Nephron (organoid): ENCODE measurements around the gene BUD31.

Source experiments
- H3K27ac Mint-ChIP-seq, 3 experiments: 2 replicates each; pipeline ENCODE4 v1.8.0; 2020; ENCODE audit warnings: mixed read lengths in 3 of 3, mild to moderate bottlenecking in 2 of 3, moderate library complexity in 1 of 3
- H3K27me3 Mint-ChIP-seq: 2 replicates; pipeline ENCODE4 v1.8.0; 2021; ENCODE audit warnings: low read depth, mild to moderate bottlenecking, moderate library complexity, mixed read lengths
- H3K36me3 Mint-ChIP-seq: 2 replicates; pipeline ENCODE4 v1.8.0; 2020; ENCODE audit warnings: low read depth, mixed read lengths
- H3K4me1 Mint-ChIP-seq: 2 replicates; pipeline ENCODE4 v1.8.0; 2020; ENCODE audit warnings: mixed read lengths
- H3K4me3 Mint-ChIP-seq, 3 experiments: 2 replicates each; pipeline ENCODE4 v1.8.0; 2020; ENCODE audit warnings: mild to moderate bottlenecking in 3 of 3, mixed read lengths in 3 of 3, moderate library complexity in 2 of 3
- H3K9me3 Mint-ChIP-seq: 2 replicates; pipeline ENCODE4 v1.8.0; 2020; ENCODE audit warnings: mixed read lengths
- TF ChIP-seq, protein P1 (sequence below), 3 experiments: fragments of 200-600 bp; sonication (generic); IDR thresholded peaks; one replicate each; pipeline ENCODE4 v1.5.0; 2021; ENCODE audit warnings: antibody characterized with exemption in 3 of 3; ENCODE audit not compliant: unreplicated experiment in 3 of 3

BUD31 gene

DNA sequence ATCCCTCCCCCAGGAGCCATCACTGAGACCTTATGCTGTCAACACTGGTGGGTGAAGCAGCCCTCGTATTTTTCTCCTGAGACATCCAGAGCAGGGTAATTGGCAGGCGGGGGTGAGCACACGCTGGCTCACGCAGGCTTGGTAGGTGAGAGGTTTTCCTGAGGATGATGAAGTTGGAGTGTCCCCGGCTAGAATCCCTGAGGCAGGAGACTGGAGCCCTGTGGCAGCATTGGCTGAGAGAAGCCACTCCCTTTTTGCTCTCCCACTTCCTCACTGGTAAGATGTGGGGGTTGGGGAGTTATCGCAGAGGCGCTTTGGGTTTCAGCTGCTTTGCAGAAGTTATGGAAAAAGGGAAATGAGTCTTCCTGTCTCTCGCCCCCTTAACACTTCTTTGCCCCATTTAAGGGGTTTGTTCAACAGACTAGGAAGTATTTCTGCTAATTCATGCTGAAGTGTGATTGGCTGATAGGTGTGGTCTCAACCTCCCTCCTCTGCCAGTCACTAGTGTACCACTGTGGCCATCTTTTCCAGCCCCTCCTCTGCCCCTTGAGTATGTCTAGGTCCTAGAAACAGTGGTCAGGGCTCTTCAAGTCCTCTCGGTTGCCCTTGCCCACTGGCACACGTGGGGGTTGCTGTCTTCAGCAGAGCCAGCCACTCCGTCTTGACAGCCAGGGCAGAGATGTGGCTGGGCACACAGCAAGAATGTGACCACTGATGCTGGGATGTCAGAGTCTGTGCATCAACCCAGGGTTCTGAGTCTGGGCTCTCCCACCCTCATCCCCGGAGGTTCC lies 28.5 kb upstream of the BUD31 start:
- Mint-ChIP-seq H3K36me3 (peaks cover 4% of the 10 kb centered on the region), H3K9me3 (no peaks in the 10 kb centered on the region), H3K4me1 (peaks cover 13% of the 10 kb centered on the region), H3K4me3 (peak overlapping the region; percentile 24 to 57 (median 49)), H3K27me3 (peaks cover 3% of the 10 kb centered on the region), H3K27ac (peak overlapping the region; percentile 34 to 85 (median 84))
- TF ChIP-seq, protein P1, sequence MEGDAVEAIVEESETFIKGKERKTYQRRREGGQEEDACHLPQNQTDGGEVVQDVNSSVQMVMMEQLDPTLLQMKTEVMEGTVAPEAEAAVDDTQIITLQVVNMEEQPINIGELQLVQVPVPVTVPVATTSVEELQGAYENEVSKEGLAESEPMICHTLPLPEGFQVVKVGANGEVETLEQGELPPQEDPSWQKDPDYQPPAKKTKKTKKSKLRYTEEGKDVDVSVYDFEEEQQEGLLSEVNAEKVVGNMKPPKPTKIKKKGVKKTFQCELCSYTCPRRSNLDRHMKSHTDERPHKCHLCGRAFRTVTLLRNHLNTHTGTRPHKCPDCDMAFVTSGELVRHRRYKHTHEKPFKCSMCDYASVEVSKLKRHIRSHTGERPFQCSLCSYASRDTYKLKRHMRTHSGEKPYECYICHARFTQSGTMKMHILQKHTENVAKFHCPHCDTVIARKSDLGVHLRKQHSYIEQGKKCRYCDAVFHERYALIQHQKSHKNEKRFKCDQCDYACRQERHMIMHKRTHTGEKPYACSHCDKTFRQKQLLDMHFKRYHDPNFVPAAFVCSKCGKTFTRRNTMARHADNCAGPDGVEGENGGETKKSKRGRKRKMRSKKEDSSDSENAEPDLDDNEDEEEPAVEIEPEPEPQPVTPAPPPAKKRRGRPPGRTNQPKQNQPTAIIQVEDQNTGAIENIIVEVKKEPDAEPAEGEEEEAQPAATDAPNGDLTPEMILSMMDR (IDR thresholded peaks at IDR 0.05; ENCODE audit: unreplicated experiment in 3 of 3), result no peak

DNA sequence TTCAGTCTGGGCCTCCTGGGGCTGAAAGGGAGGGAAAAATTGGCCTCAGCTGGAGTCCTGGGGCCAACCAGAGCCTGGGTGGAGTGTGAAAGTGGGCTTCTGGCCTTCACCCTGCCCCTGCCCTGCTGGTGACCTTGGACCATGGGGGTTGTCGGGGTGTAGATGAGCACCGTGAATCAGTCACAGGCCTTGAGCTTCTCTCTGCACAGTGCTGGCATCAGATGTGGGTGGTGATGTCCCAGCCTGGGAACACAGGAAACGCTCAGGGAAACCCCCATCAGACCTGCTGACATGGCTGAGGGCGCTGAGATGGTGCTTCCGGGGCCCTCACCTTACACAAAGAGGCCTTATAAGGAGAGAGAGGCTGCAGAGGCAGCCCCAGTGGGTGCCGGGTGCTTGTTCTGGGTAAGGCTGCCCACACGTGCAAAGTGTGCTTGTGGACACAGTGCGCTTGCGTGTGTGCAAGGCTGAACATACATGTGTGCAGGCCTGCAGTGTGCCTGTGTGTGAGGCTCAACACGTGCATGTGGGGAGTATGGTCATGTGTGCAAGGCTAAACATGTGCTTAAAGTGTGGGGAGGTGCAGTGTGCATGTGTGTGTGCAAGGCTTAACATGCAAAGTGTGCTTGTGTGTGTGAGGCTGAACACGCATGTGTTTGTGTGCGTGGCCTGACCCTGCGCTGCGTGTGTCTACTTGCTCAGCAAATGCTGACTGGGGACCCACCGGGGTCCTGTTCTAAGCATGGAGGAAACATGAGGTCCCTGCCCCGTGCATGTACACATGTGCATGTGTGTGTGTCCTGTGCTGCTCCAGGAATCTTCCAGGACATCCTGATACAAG lies 27.7 kb upstream of the BUD31 start:
- H3K4me3 Mint-ChIP-seq, result no peak overlapping the region
- peaks cover 3% of the 10 kb centered on the region for H3K27me3 Mint-ChIP-seq
- no peaks in the 10 kb centered on the region for H3K9me3 Mint-ChIP-seq
- peak overlapping the region in 2 of 3 experiments; percentile 28 to 42 for H3K27ac Mint-ChIP-seq
- peaks cover 4% of the 10 kb centered on the region for H3K36me3 Mint-ChIP-seq
- TF ChIP-seq, protein P1 (IDR thresholded peaks at IDR 0.05; ENCODE audit: unreplicated experiment in 3 of 3), result no peak
- H3K4me1 Mint-ChIP-seq, result peaks cover 13% of the 10 kb centered on the region

DNA sequence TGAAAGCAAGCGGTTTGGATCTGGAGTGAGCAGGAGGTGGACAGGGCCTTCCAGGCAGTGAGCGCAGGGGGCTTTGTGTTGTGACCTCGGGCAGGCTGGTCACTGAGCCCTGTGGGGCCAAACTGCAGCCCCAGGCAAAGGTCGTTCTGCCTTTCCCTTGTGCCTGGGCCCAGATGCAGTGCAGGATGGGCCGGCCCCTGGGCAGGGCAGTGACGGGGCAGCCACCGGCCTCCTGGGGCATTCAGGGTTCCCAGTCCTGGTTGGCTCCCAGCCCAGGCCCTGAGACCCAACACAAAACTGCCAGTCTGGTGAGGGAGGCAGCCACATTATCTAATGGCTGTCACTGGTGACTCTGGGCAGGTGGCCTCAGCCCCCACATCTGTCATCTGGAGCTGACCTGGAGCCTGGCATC lies 27.1 kb upstream of the BUD31 start:
- Mint-ChIP-seq H3K9me3 (no peaks in the 10 kb centered on the region), H3K4me3 (no peak overlapping the region), H3K36me3 (peaks cover 4% of the 10 kb centered on the region), H3K4me1 (peaks cover 13% of the 10 kb centered on the region), H3K27ac (no peak overlapping the region), H3K27me3 (peaks cover 3% of the 10 kb centered on the region)
- TF ChIP-seq, protein P1 (IDR thresholded peaks at IDR 0.05; ENCODE audit: unreplicated experiment in 3 of 3), result no peak

DNA sequence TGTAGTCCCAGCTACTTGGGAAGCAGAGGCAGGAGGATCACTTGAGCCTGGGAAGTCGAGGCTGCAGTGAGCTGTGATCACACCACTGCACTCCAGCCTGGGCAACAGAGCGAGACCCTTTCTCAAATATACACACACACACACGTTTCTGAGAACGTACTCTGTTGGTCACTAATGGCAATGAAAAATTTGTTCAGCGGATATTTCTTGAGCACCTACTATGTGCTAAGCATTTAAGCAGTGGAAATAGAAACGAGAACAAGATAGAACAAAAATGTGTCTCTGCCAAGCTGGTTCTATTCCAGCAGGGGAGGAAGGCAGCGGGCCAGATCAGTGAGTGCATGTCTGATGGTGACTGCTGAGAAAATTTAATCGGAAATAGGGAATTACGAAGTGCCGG lies 25.6 kb upstream of the BUD31 start:
- H3K4me1 Mint-ChIP-seq, result peaks cover 13% of the 10 kb centered on the region
- peaks cover 4% of the 10 kb centered on the region for H3K36me3 Mint-ChIP-seq
- TF ChIP-seq, protein P1 (IDR thresholded peaks at IDR 0.05; ENCODE audit: unreplicated experiment in 3 of 3), result no peak
- H3K27me3 Mint-ChIP-seq, result peaks cover 3% of the 10 kb centered on the region
- no peak overlapping the region for H3K4me3 Mint-ChIP-seq
- no peaks in the 10 kb centered on the region for H3K9me3 Mint-ChIP-seq
- H3K27ac Mint-ChIP-seq, result no peak overlapping the region

DNA sequence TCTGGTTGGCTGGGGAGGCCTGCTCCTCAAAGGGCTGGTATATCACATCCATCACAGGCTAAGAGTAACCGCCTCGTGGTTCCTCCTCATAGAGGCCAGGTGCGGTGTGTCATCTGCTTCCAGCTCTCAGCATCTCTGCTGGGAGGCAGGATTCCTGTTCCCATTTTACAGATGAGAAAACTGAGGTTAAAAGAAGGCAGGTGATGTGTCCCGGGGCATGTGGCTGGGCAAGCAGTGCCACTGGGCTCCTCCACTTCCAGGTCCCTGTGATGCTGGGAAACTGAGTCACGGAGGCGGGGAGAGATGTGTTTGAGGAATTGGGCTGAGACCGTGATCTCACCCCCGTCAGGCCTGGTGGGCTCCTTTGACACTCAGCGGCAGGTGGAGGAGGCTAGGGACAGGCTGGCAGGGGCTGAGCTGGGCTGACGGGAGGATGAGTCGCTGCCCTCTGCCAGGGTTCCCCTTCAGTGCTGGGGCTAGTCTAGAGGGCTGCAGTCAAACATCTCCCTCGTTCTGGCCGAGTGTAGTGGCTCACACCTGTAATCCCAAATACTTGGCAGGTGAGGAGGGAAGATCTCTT lies 24.9 kb upstream of the BUD31 start:
- peaks cover 13% of the 10 kb centered on the region for H3K4me1 Mint-ChIP-seq
- H3K36me3 Mint-ChIP-seq, result peaks cover 4% of the 10 kb centered on the region
- H3K27ac Mint-ChIP-seq, result no peak overlapping the region
- H3K9me3 Mint-ChIP-seq, result no peaks in the 10 kb centered on the region
- TF ChIP-seq, protein P1 (IDR thresholded peaks at IDR 0.05; ENCODE audit: unreplicated experiment in 3 of 3), result no peak
- no peak overlapping the region for H3K4me3 Mint-ChIP-seq
- H3K27me3 Mint-ChIP-seq, result peaks cover 3% of the 10 kb centered on the region
